Measurements from ENCODE around the gene ANO7.

Gene ANO7

DNA sequence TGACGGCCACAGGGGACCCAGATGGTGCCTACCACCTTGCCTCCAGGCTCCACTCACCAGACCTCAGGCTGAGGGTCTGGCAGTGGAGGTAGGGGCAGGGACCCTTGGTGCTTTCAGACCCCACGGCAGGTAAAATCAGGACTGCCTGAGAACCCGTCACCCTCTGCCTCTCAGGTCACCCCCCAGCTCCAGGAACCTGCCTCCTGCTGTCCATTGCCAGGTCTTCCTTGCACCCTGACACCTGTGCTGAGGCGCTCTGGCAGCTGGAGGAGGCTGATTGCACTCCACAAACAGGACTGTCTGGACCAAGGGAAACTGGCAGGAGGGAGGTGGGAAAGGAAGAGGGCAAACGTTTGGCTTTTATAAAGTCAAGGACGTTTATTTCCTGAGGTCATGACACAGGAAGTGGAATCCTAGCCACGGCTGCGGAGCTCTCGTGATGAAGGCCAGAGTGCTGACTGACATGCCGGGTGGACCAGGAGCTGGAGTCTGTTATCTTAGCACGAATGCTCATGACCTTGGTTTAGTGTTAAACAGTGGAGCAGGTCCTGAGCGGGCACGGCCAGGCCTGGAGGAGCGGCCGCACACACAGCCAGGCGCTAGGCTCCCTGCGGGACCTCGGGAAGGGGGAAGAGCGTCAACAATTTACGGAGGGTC is 40.5 kb downstream of the ANO7 start:
- DNase-seq = no peak

DNA sequence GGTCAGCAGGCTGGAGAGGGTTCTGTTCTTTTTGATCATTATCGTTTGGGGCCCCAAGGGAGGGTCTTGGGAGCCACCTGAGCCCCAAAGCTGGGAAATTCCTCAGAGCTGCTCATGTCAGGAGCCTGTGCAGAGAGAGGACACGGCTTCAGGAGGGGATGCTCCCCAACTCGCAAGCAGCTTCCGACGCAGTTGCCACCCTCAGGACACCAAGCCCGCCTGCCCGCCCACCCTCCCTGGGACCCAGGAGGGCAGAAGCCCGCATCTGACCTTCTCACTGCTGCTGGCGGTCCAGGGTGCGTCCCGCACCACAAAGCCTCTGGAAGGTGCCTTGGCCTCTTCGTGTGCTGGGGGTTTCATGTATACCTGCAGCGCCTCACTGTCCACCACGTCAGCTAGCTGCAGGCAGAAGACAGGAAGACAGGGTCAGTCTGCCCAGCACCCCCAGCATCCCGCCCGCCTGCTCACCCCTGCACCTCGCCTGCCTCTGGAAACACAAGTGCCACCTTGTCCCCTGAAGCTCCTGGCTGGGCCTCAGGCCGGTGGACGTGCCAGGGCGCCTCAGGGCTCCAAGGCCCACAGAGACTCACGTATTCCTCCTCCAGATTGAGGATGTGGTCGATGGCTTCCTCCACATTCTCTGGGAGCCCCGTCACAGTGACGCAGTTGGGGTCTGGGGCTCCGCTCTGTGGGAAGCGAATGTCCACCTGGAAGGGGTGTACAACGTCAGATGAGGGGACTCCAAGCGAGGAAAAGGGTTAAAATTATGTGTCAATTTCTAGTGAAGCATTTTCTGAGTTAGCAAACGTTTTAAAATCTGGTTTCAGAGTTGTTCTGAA is 41.3 kb downstream of the ANO7 start:
- no peak for DNase-seq

DNA sequence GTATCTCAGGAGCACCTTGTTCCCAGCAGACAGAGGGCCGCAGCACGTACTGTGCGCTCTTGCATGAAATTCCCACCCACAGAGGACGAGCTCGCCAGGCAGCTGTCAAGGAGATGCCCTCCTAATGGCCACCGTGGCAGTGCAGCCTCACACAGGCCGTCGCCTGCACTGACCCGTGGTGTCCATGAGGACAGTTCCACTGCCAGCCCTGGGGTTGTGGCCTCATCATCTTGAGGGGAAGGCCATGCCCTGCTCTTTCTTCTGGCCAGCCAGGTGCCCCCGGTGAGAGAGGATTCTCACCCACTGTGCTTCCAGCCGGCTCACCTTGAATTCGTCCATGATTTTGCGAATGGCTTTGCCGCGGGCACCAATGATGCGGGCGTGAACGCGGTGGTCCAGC is 42.0 kb downstream of the ANO7 start:
- no peak for DNase-seq

DNA sequence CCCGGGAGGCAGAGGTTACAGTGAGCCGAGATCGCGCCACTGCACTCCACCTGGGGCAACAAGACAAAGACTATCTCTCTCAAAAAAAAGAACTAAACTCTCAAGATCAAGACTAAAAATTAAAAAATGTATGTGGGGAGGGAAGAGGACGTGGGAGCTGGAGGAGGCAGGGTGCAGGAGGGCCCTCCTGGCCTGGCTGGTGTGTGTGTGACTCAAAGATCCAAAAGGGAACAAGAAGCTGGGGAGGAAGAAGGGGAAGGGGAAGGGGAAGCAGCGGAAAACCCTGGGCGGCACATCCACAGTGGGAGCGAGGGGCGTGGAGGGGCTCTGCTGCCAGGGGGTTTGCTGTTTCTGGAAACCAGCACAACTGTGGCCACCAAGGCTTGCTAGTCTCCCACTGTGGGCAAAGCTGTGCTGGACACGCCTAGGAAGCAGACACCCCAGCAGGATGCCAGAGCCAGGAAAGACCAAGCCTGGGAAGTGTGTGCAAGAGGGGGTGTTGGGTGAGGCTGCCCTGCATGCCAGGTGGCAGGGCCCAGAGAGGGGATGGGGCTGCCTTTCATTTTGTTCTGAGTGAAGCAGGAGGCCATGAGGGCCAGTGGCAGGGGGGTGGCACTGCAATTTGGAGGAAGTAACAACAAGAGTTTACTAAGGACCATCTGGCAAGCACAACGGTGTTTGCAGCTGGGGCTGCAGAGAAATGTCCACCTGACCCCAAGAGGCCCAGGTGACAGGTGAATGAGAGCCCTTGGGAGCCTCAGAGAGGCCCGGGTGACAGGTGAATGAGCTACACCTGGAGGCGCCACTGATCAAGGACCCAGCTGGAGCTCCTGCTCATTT is 44.5 kb downstream of the ANO7 start:
- no peak for DNase-seq

DNA sequence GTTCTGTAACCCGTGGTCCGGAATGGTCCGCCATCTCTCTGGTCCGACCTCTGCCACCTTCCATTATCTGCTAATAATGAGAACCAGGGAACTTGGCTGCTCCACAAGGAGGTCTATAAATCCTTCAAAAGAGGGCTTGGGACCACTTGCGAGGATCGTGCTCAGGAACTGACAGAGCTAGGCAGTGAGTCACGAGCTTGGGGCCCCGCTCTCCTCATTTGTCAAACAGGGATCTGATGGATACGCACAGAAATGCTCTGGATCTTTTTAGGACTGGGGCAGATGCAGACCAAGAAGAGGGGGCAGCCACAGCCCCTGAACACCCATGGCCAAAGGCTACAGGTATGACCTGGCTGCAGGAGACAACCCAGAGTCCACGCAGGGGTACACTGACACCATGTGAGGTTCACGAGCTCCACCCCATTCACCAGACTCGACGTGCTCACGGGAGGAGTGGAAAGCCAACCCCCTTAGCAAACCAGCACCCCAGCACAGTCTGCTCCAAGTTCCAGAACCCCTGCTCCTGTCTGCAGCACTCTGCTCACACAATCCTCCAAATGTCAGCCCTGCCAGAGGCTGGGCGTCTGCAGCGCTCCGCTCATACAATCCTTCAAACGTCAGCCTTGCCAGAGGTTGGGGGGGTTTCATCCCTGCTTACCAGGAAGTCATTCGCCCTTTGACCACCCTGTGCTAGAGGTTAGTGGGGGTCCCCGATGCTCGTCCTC is 45.8 kb downstream of the ANO7 start:
- no peak for DNase-seq

DNA sequence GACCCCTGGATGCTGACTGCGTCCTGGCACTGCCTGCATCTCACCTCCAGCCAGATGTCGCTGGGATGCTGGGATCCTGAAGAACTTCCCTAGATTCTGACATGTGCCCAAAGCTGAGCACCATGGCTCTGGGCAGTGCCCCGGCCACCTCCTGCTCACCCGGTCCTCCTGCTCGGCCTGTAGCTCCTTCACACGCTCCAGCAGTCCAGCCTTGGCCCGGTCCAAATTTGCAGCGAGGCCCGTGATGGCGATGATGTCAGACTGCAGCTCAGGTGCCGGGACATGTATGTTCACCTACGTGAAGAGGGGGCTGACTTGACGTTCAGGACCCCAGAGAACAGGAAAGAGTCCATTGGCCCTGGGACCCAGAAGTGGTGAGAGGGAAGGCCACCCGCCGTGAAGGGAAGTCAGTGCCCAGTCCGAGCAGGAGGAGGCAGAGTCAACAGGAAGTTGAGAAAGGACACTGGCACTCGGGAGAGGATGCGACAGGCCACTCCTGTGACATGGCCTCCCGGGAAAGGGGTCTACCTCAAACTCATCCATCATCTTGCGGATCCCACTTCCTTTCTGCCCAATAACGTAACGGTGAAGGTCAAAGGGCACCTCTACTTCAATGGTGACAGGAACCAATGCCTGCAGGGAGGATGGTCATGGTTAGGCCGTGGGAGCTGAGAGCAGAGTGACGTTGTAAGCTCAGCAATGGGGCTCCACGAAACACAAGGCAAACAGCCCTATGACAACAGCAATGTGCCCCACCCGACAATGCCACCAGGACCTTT is 46.7 kb downstream of the ANO7 start:
- DNase-seq = no peak

DNA sequence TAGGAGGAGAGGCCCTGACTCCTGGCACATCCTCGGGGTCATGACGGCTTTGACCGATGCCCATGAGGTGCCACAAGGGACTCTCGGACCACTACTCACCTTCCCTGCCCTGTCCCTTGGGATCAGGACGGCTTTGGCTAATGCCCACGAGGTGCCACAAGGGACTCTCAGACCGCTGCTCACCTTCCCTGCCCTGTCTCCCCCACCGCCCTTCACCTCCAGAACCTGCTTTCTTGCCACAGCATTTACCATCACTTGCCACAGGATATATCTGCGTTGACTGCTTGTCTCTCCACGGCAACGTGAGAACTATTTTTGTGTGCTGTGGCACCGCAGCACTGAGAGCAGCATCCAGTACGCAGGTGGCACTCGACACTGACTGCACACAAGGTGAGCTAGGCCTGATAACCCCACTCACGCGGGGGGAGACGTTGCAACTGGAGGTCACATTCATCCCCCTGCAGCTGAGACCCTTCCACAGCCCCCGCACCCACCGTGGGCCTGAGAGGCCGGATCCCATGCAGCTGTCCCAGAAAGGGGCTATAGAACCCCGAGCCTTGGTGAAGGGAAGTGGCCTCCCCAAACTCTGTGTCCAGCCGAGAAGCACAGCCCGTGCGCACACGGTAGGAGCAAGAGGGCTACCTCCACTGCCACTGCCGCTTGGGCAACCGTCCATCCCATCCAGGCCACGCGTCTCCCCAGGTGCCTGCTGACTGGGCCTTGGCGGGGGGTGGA is 47.5 kb downstream of the ANO7 start:
- no peak for DNase-seq

DNA sequence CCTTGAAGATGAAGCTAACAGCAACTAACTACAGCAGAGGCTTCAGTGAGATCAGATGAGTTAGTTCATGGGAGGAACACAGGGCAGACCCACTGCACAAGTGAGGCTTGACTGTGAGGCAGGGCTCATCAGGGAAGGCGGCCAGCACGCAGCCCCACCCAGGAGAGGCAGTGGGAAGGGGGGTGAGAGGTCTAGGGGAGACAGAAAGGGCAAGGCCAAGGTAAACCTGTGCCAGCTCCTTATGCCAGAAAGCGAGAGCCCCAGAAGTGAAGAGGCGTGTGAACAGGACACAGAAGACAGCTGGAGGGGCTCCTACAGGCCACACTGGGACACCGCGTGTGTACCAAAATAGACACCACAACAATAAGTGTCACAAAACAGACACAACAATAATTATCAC is 48.6 kb downstream of the ANO7 start:
- DNase-seq = no peak

DNA sequence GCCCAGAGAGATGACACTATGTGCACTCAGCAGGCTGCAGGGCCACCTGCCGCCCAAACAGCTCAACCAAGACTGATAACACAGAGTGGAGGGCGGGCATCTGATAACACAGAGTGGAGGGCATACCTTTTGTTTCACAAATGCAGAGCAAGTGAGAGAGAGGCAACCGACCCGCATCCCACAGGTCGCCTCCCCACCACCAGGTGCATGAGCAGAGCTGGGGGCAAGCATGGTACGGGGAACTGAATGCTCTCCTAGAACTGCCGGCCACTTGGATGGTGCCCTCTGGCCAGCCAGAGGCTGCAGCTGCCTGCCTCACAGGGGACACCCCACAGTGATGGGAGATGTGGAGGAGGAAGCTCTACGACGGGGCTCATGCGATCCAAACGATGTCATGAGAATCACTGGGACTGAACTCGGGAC is 49.5 kb downstream of the ANO7 start:
- no peak for DNase-seq

DNA sequence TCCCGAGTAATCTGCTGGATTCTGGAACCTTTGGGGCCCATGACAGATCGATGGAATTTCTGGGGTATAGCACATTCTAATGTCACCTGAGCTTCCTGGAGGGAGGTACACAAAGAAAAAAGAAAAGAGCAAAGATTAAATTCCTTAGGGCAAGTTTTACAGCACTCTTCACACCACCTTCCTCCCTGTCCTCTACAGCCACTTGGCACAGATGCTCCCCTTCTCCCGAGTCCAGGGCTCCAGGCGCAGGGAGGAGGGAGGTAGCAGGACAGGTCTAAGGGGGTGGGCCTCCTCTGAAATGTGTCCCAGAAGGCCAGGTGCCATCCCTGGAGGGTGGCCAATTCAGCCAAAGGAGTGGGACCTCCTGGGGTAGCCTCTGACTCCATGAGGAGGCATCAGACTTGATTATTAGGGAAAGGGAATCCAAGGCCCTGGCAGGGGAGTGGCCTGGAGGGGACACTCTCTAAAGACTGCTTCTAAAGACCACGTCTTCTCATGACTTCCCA is 50.3 kb downstream of the ANO7 start:
- no peak for DNase-seq

DNA sequence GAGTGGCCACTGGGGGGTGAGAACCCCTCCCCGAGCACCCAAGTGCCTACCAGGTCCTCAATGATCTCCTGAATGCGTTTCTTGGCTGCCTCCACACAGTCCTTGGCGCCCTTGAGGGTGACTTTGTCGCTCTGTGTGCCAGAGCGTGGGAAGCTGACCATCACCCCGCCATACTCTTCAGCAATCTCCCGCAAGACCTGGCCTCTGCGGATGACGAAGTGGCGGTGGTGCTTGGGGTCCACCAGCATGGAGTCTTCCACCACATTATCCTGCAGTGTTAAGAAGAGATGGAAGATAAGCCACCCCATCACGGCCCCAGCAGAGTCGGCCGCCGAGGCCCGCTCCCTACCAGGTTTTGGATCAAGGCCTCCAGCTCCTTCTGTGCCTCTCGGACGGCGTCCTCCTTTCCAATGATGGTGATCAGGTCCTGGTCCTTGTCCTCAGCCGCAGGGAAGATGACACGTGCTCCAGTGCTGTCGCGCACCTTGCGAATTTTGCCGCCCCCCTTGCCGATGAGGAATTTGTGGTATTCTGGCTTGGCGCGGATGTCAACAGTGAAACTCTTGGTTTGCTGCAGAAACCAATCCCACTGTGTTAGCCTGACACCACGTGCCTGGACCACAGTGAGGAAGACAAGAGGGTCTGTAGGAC is 51.2 kb downstream of the ANO7 start:
- no peak for DNase-seq

DNA sequence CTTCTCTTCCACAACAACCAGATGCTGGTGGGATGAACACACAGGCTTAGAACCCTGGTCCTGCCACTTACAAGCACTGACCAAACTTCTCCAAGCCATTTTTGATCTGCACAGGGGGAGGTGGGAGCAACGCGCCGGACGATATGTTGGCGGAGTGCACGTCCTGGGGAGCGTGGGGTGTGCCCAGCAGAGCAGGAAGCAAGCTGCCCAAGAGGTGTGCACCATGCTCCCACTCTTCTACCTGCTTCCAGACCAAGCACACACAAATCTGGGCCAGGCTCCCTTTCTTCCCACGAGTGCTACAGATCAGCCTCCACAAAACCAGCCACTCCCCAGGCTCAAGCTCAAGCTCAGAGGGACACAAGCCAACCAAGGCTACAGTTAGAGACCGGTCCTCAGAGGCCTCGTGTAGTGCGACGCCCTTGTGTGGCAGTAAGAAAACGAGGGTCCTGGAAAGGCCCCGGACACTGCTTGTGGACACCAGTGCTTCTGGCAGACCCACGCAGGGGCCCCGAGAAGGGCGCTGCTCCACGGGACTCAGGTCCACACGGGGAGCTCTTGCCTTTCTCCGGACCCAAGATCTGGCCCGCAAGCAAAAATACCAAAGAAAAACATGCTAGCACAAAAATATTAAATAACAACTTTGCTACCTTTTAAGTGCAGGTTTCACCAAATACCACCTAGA is 52.0 kb downstream of the ANO7 start:
- no peak for DNase-seq

DNA sequence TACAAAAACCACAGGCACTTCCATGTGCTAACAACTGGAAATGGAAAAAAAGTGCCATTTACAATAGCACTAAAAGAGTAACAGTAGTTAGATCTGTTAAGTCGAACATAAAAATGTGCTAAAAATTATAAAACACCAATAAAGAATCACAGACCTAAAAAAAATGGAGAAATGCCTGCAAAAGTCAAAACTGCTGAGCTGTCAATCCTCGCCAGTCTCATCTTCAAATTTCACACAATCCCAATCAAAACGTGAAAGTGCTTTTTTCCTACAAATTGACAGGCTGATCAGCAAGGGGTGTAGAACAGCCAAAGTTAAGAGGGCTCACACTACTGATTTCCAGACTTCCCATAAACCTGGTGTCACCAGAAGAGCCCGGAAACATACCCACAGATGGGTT is 53.2 kb downstream of the ANO7 start:
- DNase-seq = no peak

DNA sequence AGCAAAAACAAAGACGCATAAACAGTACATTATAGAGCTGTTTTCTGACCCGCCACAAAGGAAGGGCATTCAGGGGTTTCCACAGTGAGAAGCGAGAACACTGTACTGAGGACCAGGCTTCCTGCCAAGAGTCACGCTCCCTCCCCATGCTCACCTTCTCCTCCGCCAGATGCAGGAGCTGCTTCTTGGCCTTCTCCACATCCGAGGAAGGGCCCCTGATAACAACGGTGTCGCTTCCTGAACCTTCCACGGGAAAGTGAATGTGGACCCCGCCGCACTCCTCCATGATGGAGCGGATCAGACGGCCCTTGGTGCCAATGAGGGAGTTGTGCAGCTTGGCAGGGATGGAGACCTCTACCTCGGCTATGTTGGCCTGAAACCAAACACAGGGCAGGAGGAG is 53.8 kb downstream of the ANO7 start:
- no peak for DNase-seq

DNA sequence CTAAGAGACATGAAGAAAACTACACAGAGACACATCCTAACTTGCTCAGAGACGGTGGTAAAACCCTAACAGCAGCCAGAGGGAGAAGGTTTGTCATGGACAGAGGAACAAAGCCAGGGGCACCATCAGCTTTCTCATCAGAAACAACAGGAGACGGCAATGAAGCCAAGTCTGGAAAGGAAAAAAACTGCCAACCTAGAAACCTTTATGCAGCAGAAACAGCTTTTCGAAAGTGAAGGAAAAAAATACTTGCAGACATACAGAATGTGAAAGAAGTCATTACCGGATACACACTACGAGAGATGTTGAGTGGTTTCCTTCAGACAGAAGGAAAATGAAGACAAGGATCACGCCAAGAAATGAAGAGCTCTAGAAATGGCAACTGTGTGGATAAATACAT is 55.9 kb downstream of the ANO7 start:
- no peak for DNase-seq

DNA sequence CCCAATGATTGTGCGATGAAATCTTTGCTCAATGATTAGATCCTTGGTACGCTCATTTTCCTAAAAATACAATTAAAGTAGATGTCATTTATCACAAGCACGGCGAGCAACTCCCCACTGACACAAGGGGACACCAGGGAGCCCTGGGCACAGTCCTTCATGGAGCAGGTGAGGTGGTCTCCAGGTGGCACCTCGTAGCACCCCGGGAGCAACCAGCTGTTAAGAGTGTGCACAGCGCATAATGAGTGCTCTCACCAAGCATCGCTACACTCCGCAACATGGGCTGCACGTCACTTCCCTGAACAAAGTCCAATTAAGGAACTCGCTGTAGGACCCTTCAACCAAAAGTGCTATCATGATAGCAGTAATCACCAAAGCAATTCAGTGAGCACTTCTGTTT is 59.8 kb downstream of the ANO7 start:
- DNase-seq = no peak

DNA sequence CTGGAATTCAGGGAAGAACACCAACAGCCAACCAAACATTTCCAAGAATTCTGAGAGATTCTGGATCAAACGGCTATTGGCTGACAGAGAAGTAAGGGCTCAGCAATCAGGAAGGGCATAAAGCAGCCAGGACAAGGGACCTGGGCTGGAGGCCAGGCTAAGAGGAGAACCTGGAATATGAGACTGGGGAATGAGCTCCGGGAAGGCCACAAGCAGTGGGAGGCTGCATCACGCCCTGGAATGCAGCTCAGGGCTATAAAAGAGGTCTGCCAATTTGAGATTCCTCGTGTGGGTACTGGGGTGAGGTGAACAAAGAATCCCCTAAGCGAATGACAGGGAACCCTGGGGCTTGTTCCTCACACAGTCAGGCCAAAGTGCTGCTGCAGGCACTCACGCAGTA is 60.4 kb downstream of the ANO7 start:
- no peak for DNase-seq

DNA sequence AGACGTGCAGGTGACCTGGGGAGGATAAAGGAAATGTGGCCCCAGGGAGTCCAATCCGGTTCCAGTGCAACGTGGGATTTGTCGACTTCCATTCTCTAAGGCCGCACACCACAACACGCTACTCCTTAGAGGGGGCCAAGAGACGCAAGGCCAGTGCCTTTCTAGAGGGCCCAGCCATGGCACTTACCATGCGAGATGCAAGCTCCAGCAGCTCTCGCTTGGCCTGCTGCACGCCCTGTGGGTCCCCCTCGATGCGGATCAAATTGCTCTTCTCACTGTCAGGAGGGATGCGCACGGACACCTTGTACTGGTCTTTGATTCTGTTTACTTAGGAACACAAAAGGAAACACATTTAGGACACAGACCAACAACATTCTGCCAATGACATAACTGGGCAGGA is 61.2 kb downstream of the ANO7 start:
- DNase-seq = no peak

DNA sequence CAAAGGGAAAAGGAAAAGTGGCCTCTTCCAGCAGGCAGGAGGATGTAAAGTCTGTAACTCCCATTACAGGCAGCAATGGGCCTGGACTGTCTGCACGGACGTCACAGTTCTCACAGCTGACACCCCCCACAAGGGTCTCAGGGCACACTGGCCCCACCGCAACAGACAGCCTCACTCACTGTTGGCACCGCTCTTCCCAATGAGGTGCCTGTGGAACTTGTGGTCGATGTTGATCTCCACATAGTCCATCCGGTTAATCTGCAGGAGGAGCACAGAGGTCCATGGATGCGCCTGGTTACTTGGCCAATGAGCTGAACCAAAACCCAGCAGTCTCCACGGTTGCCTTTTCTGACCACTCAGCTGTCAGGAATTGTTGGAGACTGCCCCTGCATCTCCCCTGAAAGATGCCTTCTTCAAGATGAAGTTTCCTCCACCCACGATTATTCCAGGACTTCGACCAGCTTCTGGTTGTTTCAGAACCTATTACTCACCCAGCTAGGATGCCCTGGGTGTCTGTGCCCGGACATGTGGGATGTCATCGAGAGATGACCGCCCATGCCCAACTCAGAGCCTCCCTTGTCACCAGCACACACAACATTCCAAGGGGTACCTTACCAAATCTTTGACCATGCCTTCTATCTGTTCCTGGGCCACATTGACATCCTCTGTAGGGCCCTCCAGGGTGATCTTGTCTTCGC is 64.5 kb downstream of the ANO7 start:
- no peak for DNase-seq
